Mesothelial cell of epicardium (in vitro differentiated cells): ENCODE measurements around the gene HPCAL1. TPM values are rescaled to one million over a fixed set of nuclear protein-coding genes. Genes with fewer than 3 reads are reported as not detected.

Experiments used
- DNase-seq, 2 experiments: peaks; one replicate each; pipeline ENCODE4 v3.0.0; 2021; ENCODE audit warnings: low spot score in 2 of 2; ENCODE audit not compliant: unreplicated experiment in 2 of 2
- H3K27ac Mint-ChIP-seq: 2 replicates; pipeline ENCODE4 v1.8.0; 2021; ENCODE audit warnings: mixed read lengths
- H3K27me3 Mint-ChIP-seq: 2 replicates; pipeline ENCODE4 v1.8.0; 2021; ENCODE audit warnings: low read depth, mixed read lengths
- H3K36me3 Mint-ChIP-seq: 2 replicates; pipeline ENCODE4 v1.8.0; 2021; ENCODE audit warnings: mixed read lengths
- H3K4me1 Mint-ChIP-seq: 2 replicates; pipeline ENCODE4 v1.8.0; 2021; ENCODE audit warnings: mixed read lengths
- H3K4me3 Mint-ChIP-seq: 2 replicates; pipeline ENCODE4 v1.8.0; 2021; ENCODE audit warnings: mild to moderate bottlenecking, moderate library complexity, mixed read lengths
- H3K9me3 Mint-ChIP-seq: 2 replicates; pipeline ENCODE4 v1.8.0; 2021; ENCODE audit warnings: mixed read lengths
- CTCF ChIP-seq: fragments of 200-600 bp; sonication (generic); IDR thresholded peaks from one replicate; pipeline ENCODE4 v1.5.0; 2021; ENCODE audit warnings: antibody characterized with exemption; ENCODE audit not compliant: unreplicated experiment
- total RNA-seq: library from RNA; stranded (reverse); gene quantifications from 3 replicates; pipeline ENCODE4 v1.2.1, GENCODE V29; 2021

The HPCAL1 gene
- total RNA-seq, 1 donor from 2014 or later: 17.5 TPM

- peaks cover 6% of the 10 kb centered on the region for H3K4me1 Mint-ChIP-seq
- H3K27me3 Mint-ChIP-seq: peaks cover 3% of the 10 kb centered on the region
- no peaks in the 10 kb centered on the region for H3K36me3 Mint-ChIP-seq
- no peaks in the 10 kb centered on the region for H3K9me3 Mint-ChIP-seq
- peak overlapping the region; percentile 3 for H3K4me3 Mint-ChIP-seq
- no peak overlapping the region for H3K27ac Mint-ChIP-seq
- TF ChIP-seq CTCF: no peak
- no peak for DNase-seq
These were observed 130.7 kb downstream of the HPCAL1 start for GRCh38 chr2:10433264-10433946.

- H3K4me1 Mint-ChIP-seq: peaks cover 6% of the 10 kb centered on the region
- no peak for TF ChIP-seq CTCF
- peaks cover 3% of the 10 kb centered on the region for H3K27me3 Mint-ChIP-seq
- no peak for DNase-seq
- no peak overlapping the region for H3K4me3 Mint-ChIP-seq
- H3K9me3 Mint-ChIP-seq: no peaks in the 10 kb centered on the region
- no peak overlapping the region for H3K27ac Mint-ChIP-seq
- H3K36me3 Mint-ChIP-seq: no peaks in the 10 kb centered on the region
These were observed 131.5 kb downstream of the HPCAL1 start for GRCh38 chr2:10433947-10434885.

GRCh38 chr2:10434886-10435819 lies 132.4 kb downstream of the HPCAL1 start:
- Mint-ChIP-seq H3K4me1 (peaks cover 6% of the 10 kb centered on the region), H3K36me3 (peaks cover 5% of the 10 kb centered on the region), H3K9me3 (no peaks in the 10 kb centered on the region), H3K27ac (no peak overlapping the region), H3K4me3 (peak overlapping the region; percentile 26), H3K27me3 (peaks cover 3% of the 10 kb centered on the region)
- TF ChIP-seq CTCF: peak; percentile 93
- DNase-seq: peak; percentile 63 to 90

- Mint-ChIP-seq H3K27ac (no peak overlapping the region), H3K4me1 (peaks cover 6% of the 10 kb centered on the region), H3K36me3 (peaks cover 5% of the 10 kb centered on the region), H3K4me3 (no peak overlapping the region), H3K9me3 (no peaks in the 10 kb centered on the region), H3K27me3 (peaks cover 3% of the 10 kb centered on the region)
- no peak for DNase-seq
- TF ChIP-seq CTCF: no peak
These were observed 133.1 kb downstream of the HPCAL1 start for GRCh38 chr2:10435820-10436204.

GRCh38 chr2:10436583-10437110 lies 133.9 kb downstream of the HPCAL1 start:
- no peak for TF ChIP-seq CTCF

More at GRCh38 chr2:10436583-10437110, 133.9 kb downstream of the HPCAL1 start:
- H3K27me3 Mint-ChIP-seq: peaks cover 3% of the 10 kb centered on the region
- no peak overlapping the region for H3K4me3 Mint-ChIP-seq
- DNase-seq: no peak
- peaks cover 9% of the 10 kb centered on the region for H3K36me3 Mint-ChIP-seq
- H3K4me1 Mint-ChIP-seq: peaks cover 6% of the 10 kb centered on the region
- H3K27ac Mint-ChIP-seq: no peak overlapping the region
- no peaks in the 10 kb centered on the region for H3K9me3 Mint-ChIP-seq
